ENCODE measurements around the gene PCSK5.

Gene PCSK5

GRCh38 chr9:75975071-75975470 is 84.6 kb downstream of the PCSK5 start:
- Histone ChIP-seq H3K79me2 (ENCODE audit: insufficient read depth, low read length) (no peaks in the 10 kb centered on the region), H3K9ac (ENCODE audit: low read depth, low read length) (no peak overlapping the region), H3K27me3 (ENCODE audit: insufficient read depth, low read length, poor library complexity) (no peaks in the 10 kb centered on the region), H3K4me1 (ENCODE audit: insufficient read depth, low read length) (no peaks in the 10 kb centered on the region), H3K36me3 (ENCODE audit: insufficient read depth, low read length) (no peaks in the 10 kb centered on the region), H2AFZ (ENCODE audit: low read depth, low read length) (no peak overlapping the region), H4K20me1 (ENCODE audit: insufficient read depth, low read length) (no peaks in the 10 kb centered on the region), H3K4me3 (ENCODE audit: low read depth in 1 of 2, low read length in 2 of 2) (no peak overlapping the region), H3K4me2 (ENCODE audit: insufficient read depth, low read length) (no peak overlapping the region), H3K27ac (ENCODE audit: low read length) (no peak overlapping the region), H3K9me3 (ENCODE audit: insufficient read depth, low read length, severe bottlenecking) (no peaks in the 10 kb centered on the region)
- no peak for TF ChIP-seq EZH2 (IDR thresholded peaks at IDR 0.05; ENCODE audit: borderline replicate concordance, low read depth, low read length, severe bottlenecking)
- no peak for TF ChIP-seq CTCF (IDR thresholded peaks at IDR 0.05; ENCODE audit: borderline replicate concordance, extremely low read depth, low read length, poor library complexity, severe bottlenecking)
- DNase-seq (no peak), ATAC-seq (ENCODE audit: insufficient read depth, low read depth) (no peak)

- Histone ChIP-seq H3K9me3 (ENCODE audit: insufficient read depth, low read length, severe bottlenecking) (no peaks in the 10 kb centered on the region), H3K79me2 (ENCODE audit: insufficient read depth, low read length) (no peaks in the 10 kb centered on the region), H3K9ac (ENCODE audit: low read depth, low read length) (no peak overlapping the region), H2AFZ (ENCODE audit: low read depth, low read length) (no peak overlapping the region), H3K27me3 (ENCODE audit: insufficient read depth, low read length, poor library complexity) (no peaks in the 10 kb centered on the region), H3K4me3 (ENCODE audit: low read depth in 1 of 2, low read length in 2 of 2) (no peak overlapping the region), H3K4me1 (ENCODE audit: insufficient read depth, low read length) (no peaks in the 10 kb centered on the region), H4K20me1 (ENCODE audit: insufficient read depth, low read length) (no peaks in the 10 kb centered on the region), H3K36me3 (ENCODE audit: insufficient read depth, low read length) (no peaks in the 10 kb centered on the region), H3K4me2 (ENCODE audit: insufficient read depth, low read length) (no peak overlapping the region), H3K27ac (ENCODE audit: low read length) (no peak overlapping the region)
- TF ChIP-seq EZH2 (IDR thresholded peaks at IDR 0.05; ENCODE audit: borderline replicate concordance, low read depth, low read length, severe bottlenecking) (no peak), CTCF (IDR thresholded peaks at IDR 0.05; ENCODE audit: borderline replicate concordance, extremely low read depth, low read length, poor library complexity, severe bottlenecking) (no peak)
- DNase-seq (no peak), ATAC-seq (ENCODE audit: insufficient read depth, low read depth) (no peak)
Measured at GRCh38 chr9:75976549-75976948, 86.1 kb downstream of the PCSK5 start.

GRCh38 chr9:75979362-75979761 is 88.9 kb downstream of the PCSK5 start:
- H2AFZ ChIP-seq (ENCODE audit: low read depth, low read length), result no peak overlapping the region
- peak; percentile 26 for DNase-seq

More at GRCh38 chr9:75979362-75979761, 88.9 kb downstream of the PCSK5 start:
- peak; percentile 31 for TF ChIP-seq CTCF (IDR thresholded peaks at IDR 0.05; ENCODE audit: borderline replicate concordance, extremely low read depth, low read length, poor library complexity, severe bottlenecking)
- no peak for TF ChIP-seq EZH2 (IDR thresholded peaks at IDR 0.05; ENCODE audit: borderline replicate concordance, low read depth, low read length, severe bottlenecking)
- Histone ChIP-seq H4K20me1 (ENCODE audit: insufficient read depth, low read length) (no peaks in the 10 kb centered on the region), H3K36me3 (ENCODE audit: insufficient read depth, low read length) (no peaks in the 10 kb centered on the region), H3K9me3 (ENCODE audit: insufficient read depth, low read length, severe bottlenecking) (no peaks in the 10 kb centered on the region), H3K4me2 (ENCODE audit: insufficient read depth, low read length) (no peak overlapping the region), H3K4me1 (ENCODE audit: insufficient read depth, low read length) (no peaks in the 10 kb centered on the region), H3K79me2 (ENCODE audit: insufficient read depth, low read length) (no peaks in the 10 kb centered on the region), H3K27ac (ENCODE audit: low read length) (no peak overlapping the region), H3K27me3 (ENCODE audit: insufficient read depth, low read length, poor library complexity) (no peaks in the 10 kb centered on the region), H3K4me3 (ENCODE audit: low read depth in 1 of 2, low read length in 2 of 2) (no peak overlapping the region), H3K9ac (ENCODE audit: low read depth, low read length) (no peak overlapping the region)
- peak; percentile 37; the same call in 1 of the 3 replicates for ATAC-seq (ENCODE audit: insufficient read depth, low read depth)

Measured in DND-41 (cell line).